Upper lobe of left lung (tissue), 6 donors: ENCODE measurements around the gene GPATCH4. TPM values are rescaled to one million over a fixed set of nuclear protein-coding genes. Genes with fewer than 3 reads are reported as not detected.

ENCODE experiments used
- ATAC-seq, 2 donors: fragments of 200-7000 bp; cut with Tn5 transposase; one replicate each; pipeline ENCODE4 v1.9.1; 2022; ENCODE audit warnings: mild to moderate bottlenecking in 2 of 2, moderate library complexity in 2 of 2; ENCODE audit not compliant: low FRiP score in 2 of 2
- DNase-seq, 2 donors: peaks; one replicate each; pipeline ENCODE4 v3.0.0-alpha.2; 2019 to 2020
- H3K27ac ChIP-seq, 4 donors: fragments of 200-600 bp; sonication (generic); one replicate each; pipeline ENCODE4 v1.5.1; 2016 to 2019
- H3K27me3 ChIP-seq, 4 donors: fragments of 200-600 bp; sonication (generic); one replicate each; pipeline ENCODE4 v1.5.1; 2017 to 2019
- H3K36me3 ChIP-seq, 4 donors: fragments of 200-600 bp; sonication (generic); one replicate each; pipeline ENCODE4 v1.5.1; 2016 to 2019
- H3K4me1 ChIP-seq, 4 donors: fragments of 200-600 bp; sonication (generic); one replicate each; pipeline ENCODE4 v1.5.1; 2018 to 2019
- H3K4me3 ChIP-seq, 4 donors: fragments of 200-600 bp; sonication (generic); one replicate each; pipeline ENCODE4 v1.5.1; 2017 to 2019; ENCODE audit warnings: mild to moderate bottlenecking in 2 of 4, moderate library complexity in 1 of 4
- H3K9me3 ChIP-seq, 4 donors: fragments of 200-600 bp; sonication (generic); one replicate each; pipeline ENCODE4 v1.5.1; 2018 to 2019
- EP300 ChIP-seq, 4 donors: sonication (generic); formaldehyde crosslinking; IDR thresholded peaks; one replicate each; pipeline ENCODE4 v1.5.1; 2017; ENCODE audit warnings: antibody characterized with exemption in 4 of 4, control low read depth in 2 of 4
- POLR2A ChIP-seq, 4 donors: fragments of 450-650 bp; IDR thresholded peaks; one replicate each; pipeline ENCODE4 v1.5.1; 2016 to 2017; ENCODE audit warnings: antibody characterized with exemption in 4 of 4, mild to moderate bottlenecking in 2 of 4
- POLR2AphosphoS5 ChIP-seq, 2 donors: sonication (generic); formaldehyde crosslinking; IDR thresholded peaks; one replicate each; pipeline ENCODE4 v1.5.1; 2017; ENCODE audit warnings: antibody characterized with exemption in 2 of 2
- WGBS, 2 donors: methylation state at CpG; one replicate each; pipeline ENCODE4 v1.1.5; 2017 to 2018; 5-methylcytosine and 5-hydroxymethylcytosine counted together
- total RNA-seq, 6 donors: library from RNA; depleted of rRNA in 4 of 6; stranded (reverse); fragments of >200 nt in 4 of 6; gene quantifications; one replicate each; pipeline versions ENCODE4 v1.1.0 to v1.2.1, GENCODE V29; 2016 to 2021
- TF ChIP-seq, protein P1 (sequence below), 6 experiments: fragments of 450-650 bp in 4 of 6; fragments of 200-600 bp in 2 of 6; sonication (generic) in 2 of 6; IDR thresholded peaks; one replicate each; pipeline ENCODE4 v1.5.1; 2016 to 2019; ENCODE audit warnings: antibody characterized with exemption in 6 of 6
- donor health status: DM: no; HTN: no; CAD: no; lungs with moderate emphysema.
- donor health status: DM: no; HTN: yes; CAD: no; lungs with severe emphysema.

The GPATCH4 gene
- total RNA-seq, 6 donors from 2014 or later = 5.7 to 26.2 (median 19.4) TPM

DNA sequence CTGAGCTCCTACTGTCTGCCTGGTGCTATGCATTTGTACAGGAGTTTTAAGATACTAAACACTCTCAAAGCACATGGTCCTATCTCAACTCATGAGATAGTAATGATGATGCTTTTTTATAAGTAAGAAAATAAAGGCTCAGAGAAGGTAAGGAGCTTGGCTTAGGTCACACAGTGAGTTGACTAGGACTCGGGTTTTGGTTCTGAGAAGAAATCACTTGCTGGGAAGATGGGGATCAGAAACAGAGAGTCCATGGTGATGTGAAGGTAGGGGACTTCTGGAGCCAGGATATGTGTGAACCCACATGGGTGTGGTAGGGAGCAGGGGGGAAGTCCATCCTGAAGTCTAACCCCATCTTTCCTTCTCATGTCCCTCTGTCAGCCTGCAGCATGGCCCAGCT, 44.4 kb upstream of the GPATCH4 start:
- H3K4me3 ChIP-seq = no peak overlapping the region
- H3K9me3 ChIP-seq = no peaks in the 10 kb centered on the region

DNA sequence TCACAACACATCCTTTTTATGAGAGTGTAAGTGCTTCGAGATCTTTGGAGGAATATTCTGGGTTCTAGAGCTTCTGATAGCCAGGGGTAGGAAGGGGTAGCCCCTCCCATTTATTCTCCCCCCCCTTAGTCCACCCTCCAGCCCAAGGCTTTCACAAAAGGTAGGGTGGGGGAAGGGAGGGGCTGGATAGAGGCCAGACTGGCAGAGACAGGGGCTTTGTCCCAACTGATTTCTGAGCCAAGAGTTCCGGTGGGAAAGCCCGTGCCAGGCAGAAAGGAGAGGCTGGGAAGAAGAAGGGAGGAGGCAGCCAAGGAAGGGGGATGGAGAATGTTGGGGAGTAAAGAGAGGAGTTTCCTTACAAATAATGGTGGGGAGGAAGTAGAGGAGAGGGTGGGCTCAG, 43.8 kb upstream of the GPATCH4 start:
- ATAC-seq = no peak
- no peak overlapping the region for H3K27ac ChIP-seq
- TF ChIP-seq, protein P1, sequence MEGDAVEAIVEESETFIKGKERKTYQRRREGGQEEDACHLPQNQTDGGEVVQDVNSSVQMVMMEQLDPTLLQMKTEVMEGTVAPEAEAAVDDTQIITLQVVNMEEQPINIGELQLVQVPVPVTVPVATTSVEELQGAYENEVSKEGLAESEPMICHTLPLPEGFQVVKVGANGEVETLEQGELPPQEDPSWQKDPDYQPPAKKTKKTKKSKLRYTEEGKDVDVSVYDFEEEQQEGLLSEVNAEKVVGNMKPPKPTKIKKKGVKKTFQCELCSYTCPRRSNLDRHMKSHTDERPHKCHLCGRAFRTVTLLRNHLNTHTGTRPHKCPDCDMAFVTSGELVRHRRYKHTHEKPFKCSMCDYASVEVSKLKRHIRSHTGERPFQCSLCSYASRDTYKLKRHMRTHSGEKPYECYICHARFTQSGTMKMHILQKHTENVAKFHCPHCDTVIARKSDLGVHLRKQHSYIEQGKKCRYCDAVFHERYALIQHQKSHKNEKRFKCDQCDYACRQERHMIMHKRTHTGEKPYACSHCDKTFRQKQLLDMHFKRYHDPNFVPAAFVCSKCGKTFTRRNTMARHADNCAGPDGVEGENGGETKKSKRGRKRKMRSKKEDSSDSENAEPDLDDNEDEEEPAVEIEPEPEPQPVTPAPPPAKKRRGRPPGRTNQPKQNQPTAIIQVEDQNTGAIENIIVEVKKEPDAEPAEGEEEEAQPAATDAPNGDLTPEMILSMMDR (IDR thresholded peaks at IDR 0.05) = no peak
- no peak for TF ChIP-seq EP300 (IDR thresholded peaks at IDR 0.05)
- TF ChIP-seq POLR2A (IDR thresholded peaks at IDR 0.05) = no peak
- no peak for TF ChIP-seq POLR2AphosphoS5 (IDR thresholded peaks at IDR 0.05)
- H3K36me3 ChIP-seq = no peaks in the 10 kb centered on the region
- no peak for DNase-seq
- H3K27me3 ChIP-seq = peaks cover 3 to 44% (median 28%) of the 10 kb centered on the region in 4 donors
- no peaks in the 10 kb centered on the region for H3K9me3 ChIP-seq
- 46 to 62% methylated on average over 3 of the region's 3 CpGs for WGBS, 2 donors
- H3K4me3 ChIP-seq = no peak overlapping the region
- peaks cover 9 to 14% (median 11%) of the 10 kb centered on the region in 4 donors for H3K4me1 ChIP-seq

More for the DNA sequence above, 44.4 kb upstream of the GPATCH4 start:
- ATAC-seq = no peak
- 92 to 100% methylated on average over 1 of the region's 1 CpG for WGBS, 2 donors
- no peaks in the 10 kb centered on the region for H3K36me3 ChIP-seq
- H3K27me3 ChIP-seq = peaks cover 3 to 44% (median 26%) of the 10 kb centered on the region in 4 donors
- peaks cover 9 to 14% (median 11%) of the 10 kb centered on the region in 4 donors for H3K4me1 ChIP-seq
- no peak overlapping the region for H3K27ac ChIP-seq
- no peak for DNase-seq
- no peak for TF ChIP-seq POLR2AphosphoS5 (IDR thresholded peaks at IDR 0.05)
- TF ChIP-seq EP300 (IDR thresholded peaks at IDR 0.05) = no peak
- TF ChIP-seq POLR2A (IDR thresholded peaks at IDR 0.05) = no peak
- TF ChIP-seq, protein P1 (IDR thresholded peaks at IDR 0.05) = no peak

DNA sequence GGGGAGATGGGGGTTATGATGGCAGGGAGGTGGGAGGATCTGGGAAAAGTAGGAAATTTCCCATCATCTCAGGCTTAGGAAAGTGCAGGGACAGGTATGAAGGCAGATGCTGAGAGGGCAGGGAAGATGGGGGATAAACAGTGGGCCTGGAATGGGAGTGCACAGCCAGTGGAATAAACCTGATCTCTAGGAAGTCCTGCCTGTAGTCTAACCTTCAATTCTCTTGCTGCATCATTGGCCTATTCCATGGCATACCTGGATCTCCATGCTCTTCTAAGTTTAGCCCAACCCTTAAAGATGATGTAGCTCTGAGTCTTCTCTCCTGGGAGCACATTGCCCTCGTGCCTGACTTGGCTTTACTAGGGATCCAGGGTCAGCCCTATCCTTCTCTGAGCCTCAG, 43.4 kb upstream of the GPATCH4 start:
- WGBS, 2 donors = 38 to 44% methylated on average over 1 of the region's 1 CpG
- H3K9me3 ChIP-seq = no peaks in the 10 kb centered on the region
- DNase-seq (no peak), ATAC-seq (no peak)
- no peaks in the 10 kb centered on the region for H3K36me3 ChIP-seq
- H3K27ac ChIP-seq = no peak overlapping the region
- peaks cover 9 to 14% (median 11%) of the 10 kb centered on the region in 4 donors for H3K4me1 ChIP-seq
- TF ChIP-seq POLR2AphosphoS5 (IDR thresholded peaks at IDR 0.05) (no peak), POLR2A (IDR thresholded peaks at IDR 0.05) (no peak), EP300 (IDR thresholded peaks at IDR 0.05) (no peak)
- TF ChIP-seq, protein P1 (IDR thresholded peaks at IDR 0.05) = no peak
- H3K27me3 ChIP-seq = peaks cover 3 to 44% (median 28%) of the 10 kb centered on the region in 4 donors
- H3K4me3 ChIP-seq = no peak overlapping the region

DNA sequence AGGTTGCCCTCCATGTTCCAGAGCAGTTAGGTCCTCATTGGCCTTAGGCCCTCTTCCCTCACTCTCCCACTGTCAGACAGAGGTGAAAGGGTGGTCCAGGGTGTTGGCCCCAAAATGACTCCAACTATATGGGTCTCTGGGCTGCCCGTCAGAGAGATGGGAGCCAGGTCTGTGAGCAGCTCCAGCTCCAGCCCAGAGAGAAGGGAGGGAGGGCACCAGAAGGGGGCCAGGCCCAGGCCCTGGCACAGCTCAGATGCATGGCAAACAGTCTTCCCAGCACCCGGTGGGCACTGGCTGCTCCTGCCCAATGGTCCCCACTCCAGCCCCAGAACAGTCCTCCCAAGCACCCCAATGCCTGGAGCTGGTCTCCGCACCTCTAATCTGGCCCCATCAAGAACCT, 42.9 kb upstream of the GPATCH4 start:
- Histone ChIP-seq H3K4me1 (peaks cover 9 to 14% (median 11%) of the 10 kb centered on the region in 4 donors), H3K27me3 (peaks cover 3 to 44% (median 29%) of the 10 kb centered on the region in 4 donors), H3K27ac (no peak overlapping the region), H3K36me3 (no peaks in the 10 kb centered on the region), H3K4me3 (no peak overlapping the region), H3K9me3 (no peaks in the 10 kb centered on the region)
- WGBS, 2 donors = 91 to 100% methylated on average over 2 to 3 of the region's 3 CpGs
- ATAC-seq (no peak), DNase-seq (no peak)
- TF ChIP-seq, protein P1 (IDR thresholded peaks at IDR 0.05) = no peak

DNA sequence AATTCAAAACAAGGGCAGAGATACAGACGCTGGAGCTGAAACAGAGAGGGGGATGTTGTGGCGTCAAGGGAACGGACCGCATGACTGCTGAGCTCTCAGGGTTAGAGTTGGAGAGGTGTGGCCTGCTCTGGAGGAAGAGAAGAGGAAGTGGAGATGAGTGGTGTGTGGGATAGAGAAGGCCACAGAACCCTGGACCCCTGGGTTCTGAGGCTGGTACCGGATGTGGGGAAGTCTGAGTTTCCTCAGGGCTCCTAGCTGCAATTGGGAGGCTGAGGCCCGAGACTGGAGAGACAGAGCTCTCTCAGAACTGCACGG, 42.5 kb upstream of the GPATCH4 start:
- Histone ChIP-seq H3K27me3 (peaks cover 3 to 43% (median 29%) of the 10 kb centered on the region in 4 donors), H3K36me3 (no peaks in the 10 kb centered on the region), H3K4me3 (no peak overlapping the region), H3K9me3 (no peaks in the 10 kb centered on the region), H3K4me1 (peaks cover 9 to 14% (median 11%) of the 10 kb centered on the region in 4 donors), H3K27ac (no peak overlapping the region)
- DNase-seq (no peak), ATAC-seq (no peak)
- WGBS, 2 donors = 63 to 66% methylated on average over 6 to 7 of the region's 7 CpGs
- TF ChIP-seq EP300 (IDR thresholded peaks at IDR 0.05) (no peak), POLR2A (IDR thresholded peaks at IDR 0.05) (no peak), POLR2AphosphoS5 (IDR thresholded peaks at IDR 0.05) (no peak)
- TF ChIP-seq, protein P1 (IDR thresholded peaks at IDR 0.05) = no peak
